ENCODE data around the gene TAL2. TPM values are rescaled to one million over a fixed set of nuclear protein-coding genes. Genes with fewer than 3 reads are reported as not detected.

Gene TAL2
- total and polyA plus RNA-seq, 9 of the 15 experiments (the other 6 are each of a cell fraction or from before 2014, with no cell fraction given) = 0.21 to 3.7 (median 1.1) TPM; not detected in 1

GRCh38 chr9:105647595-105648349 lies 14.5 kb upstream of the TAL2 start (continued):
- TF ChIP-seq ZBTB40 (IDR thresholded peaks at IDR 0.05) (no peak), ZBTB40 (CRISPR knock-in tag; IDR thresholded peaks at IDR 0.05) (no peak), CBX1 (IDR thresholded peaks at IDR 0.05; ENCODE audit: low read depth) (no peak), ZMIZ1 (IDR thresholded peaks at IDR 0.05; ENCODE audit: low read depth in 2 of 2, low read length in 2 of 2) (peak in 1 of 2 experiments; percentile 95; a peak in 2 of 4 replicates), HMBOX1 (IDR thresholded peaks at IDR 0.05) (no peak), ZNF639 (CRISPR knock-in tag; conservative IDR thresholded peaks at IDR 0.05 in 1 of 2, IDR thresholded peaks at IDR 0.05 in 1 of 2) (0 out of 4 replicates have a peak, but pooled peaks of 1 of the 2 experiments have one; percentile 29), BCL6 (CRISPR knock-in tag; IDR thresholded peaks at IDR 0.05) (no peak), DDX20 (tag; IDR thresholded peaks at IDR 0.05; ENCODE audit: low read depth) (no peak), CTBP1 (IDR thresholded peaks at IDR 0.05; ENCODE audit: borderline replicate concordance) (peak; percentile 95), ZNF79 (CRISPR knock-in tag; IDR thresholded peaks at IDR 0.05; ENCODE audit: low read depth) (no peak)

Measured in K562 (cell line).